NCI-H345 treated with DMSO at 0.1 percent for 48 hours (cell line): Measurements from ENCODE around the gene NDUFB11.

Source experiments
- DNase-seq: peaks from one replicate; lab custom pipeline; 2025; ENCODE audit not compliant: unreplicated experiment; lab: John Stamatoyannopoulos, UW

NDUFB11 gene

DNA sequence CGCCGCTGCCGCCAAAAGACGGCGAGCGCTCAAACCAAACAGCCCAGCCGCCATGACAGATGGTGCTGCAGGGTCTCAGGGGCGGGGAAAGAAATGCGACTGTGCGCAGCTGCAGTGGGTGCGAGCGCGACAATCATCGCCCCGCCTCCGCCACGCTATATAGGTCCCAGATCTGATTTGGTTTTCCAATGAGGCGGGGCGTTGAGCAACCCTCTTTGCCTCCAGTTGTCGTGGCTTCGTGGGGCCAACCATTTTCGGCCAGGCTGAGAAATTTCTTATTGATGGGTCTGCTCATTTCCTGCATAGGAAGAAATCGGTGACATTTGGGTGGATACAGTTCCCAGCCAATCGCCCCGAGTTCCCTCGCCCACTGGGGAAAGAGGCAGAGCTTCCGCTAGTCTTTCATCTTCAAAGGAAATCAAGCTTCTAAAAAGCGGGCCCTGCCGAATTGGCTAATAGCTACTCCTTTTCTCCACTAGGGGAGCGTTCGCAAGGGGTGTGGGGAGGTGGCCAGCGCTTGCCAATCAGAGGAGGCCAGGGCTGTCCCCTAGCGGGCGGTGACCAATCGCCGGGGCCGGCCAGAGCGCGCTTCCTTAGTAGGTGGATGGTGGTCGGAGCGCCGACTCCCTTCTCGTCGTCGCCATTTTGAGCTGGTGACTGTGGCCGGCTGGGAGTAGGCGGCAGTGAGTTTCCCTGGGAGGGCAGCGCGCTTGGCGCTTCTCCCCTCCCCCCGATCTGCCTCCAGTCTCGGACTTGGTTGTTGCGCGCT, at the start of gene NDUFB11, which contains the start of gene RBM10:
NDUFB11 (minus strand) TSS at position 77 of the 769 bp plus-strand sequence; CDS start at position 54, 23 bp downstream.
RBM10 (plus strand) TSS at position 596 of the 769 bp plus-strand sequence. CDS start 2,261 bp downstream, outside the sequence.
- DNase-seq: peak; percentile 90

DNA sequence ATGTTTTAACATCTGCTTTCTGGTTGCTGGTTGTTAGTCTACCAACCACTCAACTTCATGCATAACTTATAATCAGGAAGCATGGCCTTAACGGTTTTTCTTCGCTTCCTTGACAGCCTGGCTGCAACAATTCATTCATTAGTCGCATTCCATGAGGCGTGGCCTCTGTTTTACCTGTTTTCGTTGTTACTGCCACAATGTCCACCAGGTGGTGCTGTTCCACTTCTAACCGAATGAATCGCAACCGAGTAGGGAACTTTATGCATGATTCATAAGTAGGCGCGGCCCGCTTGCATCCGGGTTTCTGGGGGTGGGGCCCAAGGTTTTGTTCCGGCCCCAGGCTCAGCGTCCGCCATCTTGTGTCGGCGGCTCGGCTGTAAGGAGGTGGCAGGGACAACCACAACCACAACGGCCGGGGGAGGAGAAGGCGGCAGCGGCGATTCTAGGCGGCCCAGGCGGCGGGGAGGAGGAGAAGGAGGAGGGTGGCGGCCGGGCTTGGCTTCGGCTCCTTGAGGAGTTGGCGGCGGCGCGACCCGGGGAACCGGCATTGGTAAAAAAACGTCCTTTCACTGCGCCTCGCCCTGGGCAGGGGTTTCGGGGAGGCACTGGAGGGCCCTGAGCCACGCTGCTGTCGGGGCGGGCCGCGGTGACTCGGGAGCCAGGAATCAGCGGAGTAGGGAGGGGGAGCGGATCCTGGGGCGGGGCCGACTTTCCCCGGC, 49.1 kb upstream of the NDUFB11 start, which contains the start of gene UBA1:
UBA1 (plus strand) TSS at position 355 of the 719 bp plus-strand sequence. CDS start 4,974 bp downstream, outside the sequence.
- DNase-seq: peak; percentile 91

DNA sequence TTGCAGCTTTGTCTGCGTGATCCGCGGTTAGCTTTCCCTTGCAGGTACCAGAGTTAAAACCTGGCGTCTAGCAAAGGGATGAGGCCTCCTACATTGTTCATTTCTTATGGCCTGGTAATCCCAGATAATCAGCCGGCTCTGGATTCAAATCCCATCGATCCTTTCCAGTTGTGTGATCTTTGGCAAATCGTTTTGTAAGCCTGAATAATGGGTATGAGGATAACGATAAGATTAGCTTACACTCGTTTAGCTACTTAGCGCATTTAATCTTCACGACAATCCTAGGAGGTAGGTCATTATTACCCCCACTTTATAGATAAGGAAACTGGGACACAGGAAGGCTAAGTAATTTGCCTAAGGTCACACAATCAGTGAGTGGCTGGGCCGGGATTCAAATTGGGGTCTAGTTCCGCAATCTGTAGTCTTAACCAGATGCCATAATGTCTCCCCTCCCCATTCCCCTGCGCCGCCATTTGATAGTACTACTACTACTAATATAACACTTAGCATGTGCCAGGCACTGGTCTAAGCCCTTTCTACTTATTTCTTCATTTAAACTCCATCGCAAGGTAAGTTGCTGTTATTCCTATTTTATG, 47.4 kb upstream of the NDUFB11 start:
- no peak for DNase-seq

DNA sequence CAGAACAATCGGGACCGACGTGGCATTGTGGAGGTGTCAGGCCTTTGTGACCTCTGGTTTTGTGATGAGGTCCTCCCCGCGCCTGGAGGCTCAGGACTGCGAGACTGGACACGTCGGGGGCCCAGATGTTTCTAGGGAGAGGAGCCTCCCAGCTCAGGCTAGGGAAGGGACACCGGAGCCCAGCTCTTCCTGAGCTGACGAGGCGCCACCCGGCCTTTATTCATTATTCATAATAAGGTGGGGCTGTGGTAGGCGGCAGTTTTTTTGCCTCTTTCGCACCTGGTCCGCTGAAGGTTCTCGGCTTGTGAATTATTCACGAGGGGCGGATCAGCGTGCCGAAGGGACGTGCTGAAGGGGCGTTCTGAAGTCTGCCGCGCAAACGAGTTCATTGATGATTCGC, 46.8 kb upstream of the NDUFB11 start:
- DNase-seq: peak; percentile 58

DNA sequence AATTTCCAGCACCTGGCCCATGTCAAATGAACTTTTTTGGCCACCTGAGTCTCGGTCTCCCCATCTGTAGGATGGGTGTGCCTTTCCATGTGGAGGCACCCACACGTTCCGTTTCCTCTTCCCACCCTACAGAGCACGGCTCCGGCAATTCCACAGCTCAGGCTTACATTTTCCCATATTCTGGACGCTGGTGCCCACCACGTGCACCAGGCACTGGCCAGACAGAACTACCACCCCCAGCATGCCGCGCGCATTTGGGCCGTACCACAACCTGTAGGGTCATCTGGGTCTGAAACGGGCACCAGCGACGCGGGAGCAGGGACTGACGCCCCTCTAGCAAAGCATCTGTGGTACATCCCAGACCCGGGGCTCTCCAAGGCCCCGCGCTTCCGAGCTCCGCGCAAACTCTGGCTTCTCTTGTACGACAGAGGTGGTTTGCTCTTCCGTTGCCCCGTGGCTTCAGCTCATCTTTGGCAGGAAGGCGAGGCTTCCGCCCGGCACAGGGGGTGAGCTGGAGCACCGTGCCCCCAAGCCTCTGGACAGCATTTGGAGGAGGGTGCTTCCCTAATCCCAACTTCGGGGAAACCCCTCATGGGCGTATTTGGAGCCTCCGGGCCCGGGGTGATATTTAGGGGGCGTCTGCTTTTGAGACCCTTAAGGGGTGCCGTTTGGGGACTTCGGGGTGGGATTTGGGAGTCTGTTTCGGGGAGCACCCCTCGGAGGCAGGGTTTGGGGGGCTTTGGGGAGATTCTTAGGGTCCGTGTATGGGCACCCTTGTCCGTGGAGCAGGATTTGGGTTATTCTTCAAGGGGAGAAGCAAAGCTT, 46.2 kb upstream of the NDUFB11 start:
- peak; percentile 68 for DNase-seq

DNA sequence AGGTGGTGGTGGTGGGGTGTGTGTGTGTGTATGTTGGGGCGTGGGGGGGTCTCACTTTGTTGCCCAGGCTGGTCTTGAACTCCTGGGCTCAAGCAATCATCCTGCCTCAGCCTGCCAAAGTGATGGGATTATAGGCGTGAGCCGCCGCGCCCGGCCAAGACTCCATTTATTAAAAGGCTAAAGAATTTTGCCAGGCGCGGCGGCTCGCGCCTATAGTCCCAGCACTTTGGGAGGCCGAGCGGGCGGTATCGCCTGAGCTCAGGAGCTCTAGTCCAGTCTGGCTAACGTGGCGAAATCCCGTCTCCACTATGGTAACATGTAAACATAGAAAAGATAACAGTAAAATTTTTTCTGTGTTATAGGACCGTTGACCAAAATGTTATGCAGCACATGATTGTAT, 45.4 kb upstream of the NDUFB11 start:
- no peak for DNase-seq

DNA sequence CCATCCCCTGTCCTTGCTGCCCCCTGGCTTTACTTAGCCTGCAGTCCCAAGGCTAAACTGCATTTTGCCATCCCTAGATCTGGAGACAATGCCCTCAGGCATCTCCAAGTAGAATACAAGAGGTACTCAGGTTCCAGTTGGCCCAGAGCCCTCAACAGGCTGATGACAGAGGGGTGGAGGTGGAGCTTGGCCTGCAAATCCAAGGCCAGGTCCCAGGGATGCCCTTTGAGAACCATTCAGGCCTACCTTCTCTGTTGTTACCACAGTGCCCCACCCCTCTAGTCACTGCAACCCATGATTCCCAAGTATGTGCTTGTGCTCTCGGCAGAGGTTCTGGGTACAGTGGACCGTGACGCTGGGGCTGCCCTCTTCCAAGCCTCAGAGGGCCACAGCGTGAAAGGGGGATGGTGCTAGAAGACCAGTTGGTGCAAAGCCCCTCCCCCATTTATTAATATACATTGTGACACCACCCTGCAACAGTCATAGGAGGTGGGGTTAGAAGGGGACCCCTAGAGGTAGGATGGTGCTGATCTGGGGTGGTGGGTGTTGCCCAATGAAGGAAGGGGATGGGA, 42.7 kb upstream of the NDUFB11 start:
- DNase-seq: no peak

DNA sequence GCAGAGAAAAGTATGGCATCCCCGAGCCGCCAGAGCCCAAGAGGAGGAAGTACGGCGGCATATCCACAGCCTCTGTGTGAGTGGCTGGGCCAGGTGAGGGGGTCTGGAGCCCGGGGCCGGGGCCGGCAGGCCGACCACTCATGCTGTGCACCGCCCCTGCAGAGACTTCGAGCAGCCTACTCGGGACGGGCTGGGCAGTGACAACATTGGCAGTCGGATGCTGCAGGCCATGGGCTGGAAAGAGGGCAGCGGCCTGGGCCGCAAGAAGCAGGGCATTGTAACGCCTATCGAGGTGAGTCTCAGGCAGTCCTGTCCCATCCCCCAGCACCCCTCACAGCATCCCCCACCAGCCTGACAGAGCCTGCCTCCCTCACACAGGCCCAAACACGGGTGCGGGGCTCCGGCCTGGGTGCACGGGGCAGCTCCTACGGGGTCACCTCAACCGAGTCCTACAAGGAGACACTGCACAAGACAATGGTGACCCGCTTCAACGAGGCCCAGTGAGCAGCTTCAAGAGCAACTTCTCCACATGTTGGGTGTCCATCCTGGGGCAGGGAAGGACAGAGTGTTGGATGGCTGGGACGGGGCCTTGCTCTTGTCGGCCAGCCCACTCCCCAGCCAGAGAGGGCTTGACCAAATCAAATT, 41.7 kb upstream of the NDUFB11 start:
- DNase-seq: no peak

DNA sequence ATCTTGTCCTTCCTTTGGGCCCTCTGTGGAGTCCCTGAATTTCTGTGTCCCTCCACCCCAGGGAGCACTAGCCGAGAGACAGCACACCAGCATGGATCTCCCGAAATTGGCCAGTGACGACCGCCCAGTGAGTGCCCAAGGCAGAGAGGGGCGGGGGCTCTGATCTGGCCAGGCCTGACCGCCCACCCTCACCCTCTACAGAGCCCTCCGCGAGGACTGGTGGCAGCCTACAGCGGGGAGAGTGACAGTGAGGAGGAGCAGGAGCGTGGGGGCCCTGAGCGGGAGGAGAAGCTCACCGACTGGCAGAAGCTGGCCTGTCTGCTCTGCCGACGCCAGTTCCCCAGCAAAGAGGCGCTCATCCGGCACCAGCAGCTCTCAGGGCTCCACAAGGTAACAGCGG, 40.7 kb upstream of the NDUFB11 start:
- DNase-seq: no peak

DNA sequence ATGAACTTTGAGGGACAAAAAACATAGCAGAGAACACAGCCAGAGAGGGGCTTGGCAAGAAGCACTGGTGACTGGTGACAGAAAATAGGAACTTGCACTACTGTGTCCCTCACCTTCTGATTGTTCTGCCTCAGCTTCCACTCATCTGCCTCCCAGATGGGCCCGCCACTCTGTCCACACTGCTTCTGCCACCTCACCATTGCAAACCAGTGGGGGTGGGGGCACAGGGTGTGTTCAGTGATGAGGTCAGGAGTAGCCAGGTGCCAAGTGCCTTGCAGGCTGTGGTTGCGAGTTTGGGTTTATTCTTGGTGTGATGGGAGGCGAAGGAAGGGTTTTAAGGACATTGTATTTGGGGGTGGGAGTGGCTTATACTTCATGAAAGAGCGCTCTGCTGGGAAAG, 40.0 kb upstream of the NDUFB11 start:
- DNase-seq: no peak

DNA sequence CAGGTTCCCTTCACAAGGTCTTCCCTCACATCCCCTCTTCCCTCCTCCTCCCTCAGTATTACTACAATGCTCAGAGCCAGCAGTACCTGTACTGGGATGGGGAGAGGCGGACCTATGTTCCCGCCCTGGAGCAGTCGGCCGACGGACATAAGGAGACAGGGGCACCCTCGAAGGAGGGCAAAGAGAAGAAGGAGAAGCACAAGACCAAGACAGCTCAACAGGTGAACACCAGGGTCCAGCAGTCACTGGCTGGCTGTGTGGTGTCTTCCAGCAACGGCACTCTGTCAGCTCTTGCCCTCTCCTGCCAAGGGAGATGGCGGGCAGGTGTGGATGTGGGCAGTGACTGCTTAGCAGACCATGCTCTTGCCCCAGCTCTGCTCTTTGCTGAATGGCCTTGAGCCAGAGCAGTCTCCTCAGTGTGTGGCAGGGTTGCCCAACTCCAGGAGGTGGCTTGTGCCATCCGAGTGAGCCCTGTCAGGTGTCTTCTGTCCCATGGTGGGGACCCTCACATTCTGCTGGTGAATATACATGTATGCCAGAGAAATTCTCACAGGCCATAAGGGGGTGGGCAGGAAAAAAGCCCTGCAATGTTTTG, 37.7 kb upstream of the NDUFB11 start:
- no peak for DNase-seq

DNA sequence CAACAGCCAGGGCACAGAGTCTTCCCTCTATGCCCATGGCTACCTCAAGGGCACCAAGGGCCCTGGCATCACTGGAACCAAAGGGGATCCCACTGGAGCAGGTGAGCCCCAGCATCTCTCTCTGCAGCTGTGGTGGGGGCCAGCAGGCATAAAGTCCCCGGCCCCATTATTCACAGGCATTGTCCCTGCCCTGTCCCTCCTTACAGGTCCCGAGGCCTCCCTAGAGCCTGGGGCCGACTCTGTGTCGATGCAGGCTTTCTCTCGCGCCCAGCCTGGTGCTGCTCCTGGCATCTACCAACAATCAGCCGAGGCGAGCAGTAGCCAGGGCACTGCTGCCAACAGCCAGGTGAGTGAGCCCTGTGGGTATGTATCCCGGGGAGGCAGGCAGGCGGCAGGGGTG, 36.8 kb upstream of the NDUFB11 start:
- DNase-seq: no peak

DNA sequence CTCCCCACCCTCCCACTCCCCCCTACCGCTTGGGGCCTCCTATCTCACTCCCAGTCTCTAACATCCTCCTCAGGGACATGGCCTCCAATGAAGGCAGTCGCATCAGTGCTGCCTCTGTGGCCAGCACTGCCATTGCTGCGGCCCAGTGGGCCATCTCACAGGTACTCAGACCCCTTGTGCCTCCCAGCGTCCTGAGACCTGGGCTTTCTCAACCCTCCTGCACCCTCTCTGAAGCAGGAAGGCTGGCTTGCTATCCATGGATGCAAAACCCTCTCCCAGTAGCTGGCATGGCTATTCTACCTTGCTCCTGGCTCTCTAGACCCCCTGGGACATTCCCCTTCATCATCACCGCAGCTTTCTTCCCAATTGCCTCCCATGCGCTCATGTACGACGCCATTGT, 35.8 kb upstream of the NDUFB11 start:
- DNase-seq: no peak

DNA sequence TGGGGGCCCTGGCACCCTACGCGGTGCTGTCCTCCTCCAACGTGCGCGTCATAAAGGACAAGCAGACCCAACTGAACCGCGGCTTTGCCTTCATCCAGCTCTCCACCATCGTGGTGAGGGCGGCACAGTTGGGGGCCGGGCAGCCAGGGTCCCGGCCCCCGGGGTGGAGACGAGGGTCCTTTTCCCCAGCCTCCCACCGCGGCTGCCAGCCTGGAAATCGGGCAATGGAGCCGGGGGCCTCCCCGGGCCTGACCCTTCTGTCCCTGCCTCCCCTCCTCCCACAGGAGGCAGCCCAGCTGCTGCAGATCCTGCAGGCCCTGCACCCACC, 35.4 kb upstream of the NDUFB11 start:
- no peak for DNase-seq

DNA sequence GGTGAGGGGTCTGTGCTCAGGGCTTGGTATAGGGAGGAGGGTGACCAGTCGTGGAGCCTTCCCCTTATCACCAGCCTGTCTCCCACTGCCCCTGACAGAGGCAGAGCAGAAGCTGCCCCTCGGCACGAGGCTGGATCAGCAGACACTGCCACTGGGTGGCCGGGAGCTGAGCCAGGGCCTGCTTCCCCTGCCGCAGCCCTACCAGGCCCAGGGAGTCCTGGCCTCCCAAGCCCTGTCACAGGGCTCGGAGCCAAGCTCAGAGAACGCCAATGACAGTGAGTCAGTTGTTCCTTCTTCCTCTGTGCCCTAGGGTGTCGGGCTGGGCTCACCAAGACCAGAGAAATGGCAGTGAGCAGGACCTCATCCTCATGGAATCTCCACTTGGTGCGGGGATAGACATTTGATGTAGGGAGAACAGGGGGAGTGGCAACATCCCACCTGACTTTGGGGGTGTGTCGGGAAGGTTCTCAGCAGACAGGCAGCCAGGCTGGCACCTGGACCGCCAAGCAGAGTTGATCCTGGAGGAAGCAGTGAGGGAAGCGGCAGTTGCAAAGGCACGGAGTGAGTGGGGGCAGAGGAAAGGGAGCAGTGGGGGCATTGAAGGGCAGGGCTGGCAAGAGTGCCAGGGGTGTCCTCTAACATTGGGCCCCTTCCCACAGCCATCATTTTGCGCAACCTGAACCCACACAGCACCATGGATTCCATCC, 34.9 kb upstream of the NDUFB11 start:
- DNase-seq: no peak

DNA sequence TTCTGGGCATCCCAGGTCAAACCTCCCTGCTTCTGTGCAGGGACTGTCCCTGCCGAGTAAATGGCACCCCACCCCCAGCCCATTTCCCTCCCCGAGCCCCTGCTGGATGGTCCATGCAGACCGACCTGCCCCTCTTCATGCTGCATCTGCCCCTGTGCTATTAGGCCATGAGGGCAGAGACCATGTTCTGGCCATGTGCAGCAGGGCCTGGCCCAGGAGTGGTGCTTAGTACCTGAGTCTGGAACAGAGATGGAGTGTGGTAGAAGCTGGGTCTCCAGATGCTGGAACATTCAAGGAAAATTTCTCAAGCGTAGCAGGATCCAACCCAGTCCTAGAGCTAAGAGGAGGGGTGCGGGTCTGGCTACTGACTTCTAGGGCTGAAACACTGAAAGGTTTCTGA, 33.8 kb upstream of the NDUFB11 start:
- no peak for DNase-seq

DNA sequence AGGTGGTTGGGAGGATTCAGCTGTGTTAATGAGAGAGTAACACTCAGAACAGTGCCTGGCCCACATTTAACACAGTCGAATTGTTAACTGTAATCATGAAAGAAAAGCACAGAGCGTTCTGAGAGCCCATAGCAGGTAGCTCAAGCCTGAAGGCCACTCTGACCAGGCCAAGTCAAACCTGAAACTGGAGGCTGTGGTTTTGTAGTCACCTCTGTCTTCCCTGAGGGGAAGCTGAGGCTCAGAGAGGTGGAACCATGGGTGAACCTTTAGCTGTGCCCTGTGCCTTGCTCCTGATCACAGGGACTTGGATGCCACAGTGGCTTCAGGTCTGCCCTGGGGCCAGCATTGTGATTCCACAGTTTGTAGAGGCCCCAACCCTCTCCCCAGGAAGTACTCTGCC, 32.6 kb upstream of the NDUFB11 start:
- DNase-seq: no peak

DNA sequence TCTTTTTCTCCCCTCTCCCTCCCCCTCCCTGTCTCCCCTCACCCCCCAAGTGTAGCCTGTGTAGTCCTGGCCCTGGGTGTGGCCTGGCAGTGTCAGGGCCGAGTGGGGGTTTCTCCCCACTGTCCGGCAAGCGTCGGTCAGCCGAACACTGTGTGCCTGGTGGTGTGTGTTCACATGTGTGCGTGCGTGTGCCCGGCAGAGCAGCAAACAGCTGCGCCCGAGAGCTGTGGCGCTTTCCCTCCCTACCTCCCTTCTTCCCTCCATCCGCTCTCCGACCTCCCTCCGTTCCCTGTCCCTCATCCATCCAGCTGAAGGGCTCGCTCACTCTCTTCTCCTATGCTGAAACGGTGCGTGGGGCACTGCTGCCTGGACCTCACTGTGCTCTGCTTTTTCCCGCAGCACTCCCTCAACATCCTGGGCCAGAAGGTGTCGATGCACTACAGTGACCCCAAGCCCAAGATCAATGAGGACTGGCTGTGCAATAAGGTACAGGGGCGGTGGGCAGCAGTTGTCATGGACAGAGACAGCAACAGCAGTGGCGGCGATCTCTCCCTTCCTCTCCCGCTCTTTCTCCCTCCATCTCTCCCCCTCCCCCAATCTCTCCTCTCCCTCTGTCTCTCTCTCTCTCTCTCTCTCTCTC, 31.7 kb upstream of the NDUFB11 start:
- DNase-seq: no peak

DNA sequence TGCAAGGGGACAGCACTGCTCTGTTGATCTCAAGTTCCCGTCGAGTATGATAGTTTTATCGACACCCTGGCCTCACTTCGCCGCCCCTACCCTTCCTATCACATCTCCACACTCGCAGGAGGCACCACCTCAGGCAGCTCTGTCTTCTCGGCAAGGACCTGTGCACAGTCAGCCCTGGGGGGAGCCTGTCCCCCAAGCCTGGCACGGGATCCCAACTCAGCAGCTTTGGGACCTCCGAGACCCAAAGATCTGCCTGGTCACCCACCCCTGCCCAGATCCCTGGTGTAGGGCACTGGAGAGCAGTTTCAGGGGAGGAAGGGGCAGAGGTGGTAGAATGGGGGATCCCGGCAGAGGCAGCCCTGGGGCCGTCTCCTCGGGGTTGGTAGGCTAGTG, 31.1 kb upstream of the NDUFB11 start:
- no peak for DNase-seq
